Large intestine (tissue), 3 donors: ENCODE results near the gene WWC1. TPM values are rescaled to one million over a fixed set of nuclear protein-coding genes. Genes with fewer than 3 reads are reported as not detected.

ENCODE experiments used
- DNase-seq, 2 donors: peaks; one replicate each; pipeline versions ENCODE4 v3.0.0 to v3.0.0-alpha.2; 2013
- H3K27ac ChIP-seq: one replicate; pipeline ENCODE4 v1.5.1; 2013; ENCODE audit warnings: low read length
- H3K27me3 ChIP-seq: 2 replicates; pipeline ENCODE4 v1.6.1; 2013; ENCODE audit warnings: low read length; ENCODE audit not compliant: control insufficient read depth, insufficient read depth
- H3K36me3 ChIP-seq: 2 replicates; pipeline ENCODE4 v1.6.1; 2013; ENCODE audit warnings: low read length; ENCODE audit not compliant: control insufficient read depth, insufficient read depth
- H3K4me1 ChIP-seq: one replicate; pipeline ENCODE4 v1.6.1; 2013; ENCODE audit warnings: low read length; ENCODE audit not compliant: control insufficient read depth, insufficient read depth
- H3K4me3 ChIP-seq: one replicate; pipeline ENCODE4 v1.5.1; 2013; ENCODE audit warnings: low read length
- H3K9me3 ChIP-seq: one replicate; pipeline ENCODE4 v1.6.1; 2013; ENCODE audit warnings: mild to moderate bottlenecking, low read depth, low read length, moderate library complexity; ENCODE audit not compliant: control insufficient read depth
- WGBS: methylation state at CpG from one replicate; pipeline ENCODE4 v1.1.5; 2013; ENCODE audit warnings: low lambda C conversion rate; ENCODE audit not compliant: insufficient coverage; 5-methylcytosine and 5-hydroxymethylcytosine counted together
- polyA plus RNA-seq: library from polyadenylated mRNA; unstranded; fragments of 120-200 nt; gene quantifications from one replicate; pipeline ENCODE4 v1.2.1, GENCODE V29; 2013

WWC1 gene
- polyA plus RNA-seq, 1 donor = 28.6 TPM

GRCh38 chr5:168346417-168346816, 55.0 kb downstream of the WWC1 start:
- H3K9me3 ChIP-seq = no peaks in the 10 kb centered on the region
- H3K4me1 ChIP-seq = peaks cover 18% of the 10 kb centered on the region
- no CpG with 5 or more reads among the region's 3 CpGs for WGBS
- H3K4me3 ChIP-seq = no peak overlapping the region
- H3K36me3 ChIP-seq = no peaks in the 10 kb centered on the region
- no peak overlapping the region for H3K27ac ChIP-seq
- peak; percentile 49 to 72 for DNase-seq
- no peaks in the 10 kb centered on the region for H3K27me3 ChIP-seq

DNA sequence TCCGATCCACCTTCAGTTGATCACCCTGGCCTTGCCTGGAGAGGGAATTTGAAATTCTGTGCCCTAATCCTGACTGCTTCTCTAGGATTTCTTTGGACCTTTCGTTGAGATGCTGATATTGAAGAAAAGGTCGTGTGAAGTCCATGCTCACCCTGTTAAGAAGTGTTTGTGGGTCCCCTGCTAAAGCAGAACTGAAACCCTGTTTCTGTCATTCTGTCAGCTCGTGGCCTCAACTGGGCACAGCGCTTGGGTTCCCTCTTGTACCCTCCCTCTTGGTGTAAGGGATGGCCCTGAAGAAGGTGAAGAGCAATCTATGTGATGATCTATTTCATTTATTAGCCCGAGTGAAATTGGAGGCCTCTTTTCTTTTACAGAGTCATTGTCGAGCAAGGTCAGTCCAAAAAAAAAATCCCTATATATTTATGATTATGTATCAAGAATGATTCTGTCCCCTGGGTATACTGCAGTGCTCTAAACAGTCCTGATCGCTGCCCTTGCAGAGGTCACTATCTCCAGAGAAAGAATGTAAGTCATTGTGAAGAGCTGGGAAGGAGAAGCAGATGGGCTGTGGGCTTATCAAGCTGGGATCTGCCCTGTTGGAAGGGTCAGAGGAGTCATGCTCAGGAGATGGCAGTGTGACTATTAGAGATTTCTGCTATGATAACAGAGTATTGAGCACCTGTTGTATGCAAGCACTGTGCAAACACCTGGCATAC, 56.1 kb downstream of the WWC1 start:
- H3K4me1 ChIP-seq = peaks cover 18% of the 10 kb centered on the region
- H3K4me3 ChIP-seq = no peak overlapping the region
- no peaks in the 10 kb centered on the region for H3K27me3 ChIP-seq
- no CpG with 5 or more reads among the region's 8 CpGs for WGBS
- no peak for DNase-seq
- no peak overlapping the region for H3K27ac ChIP-seq
- no peaks in the 10 kb centered on the region for H3K36me3 ChIP-seq
- H3K9me3 ChIP-seq = no peaks in the 10 kb centered on the region

- Histone ChIP-seq H3K36me3 (no peaks in the 10 kb centered on the region), H3K27me3 (no peaks in the 10 kb centered on the region), H3K9me3 (no peaks in the 10 kb centered on the region), H3K4me3 (no peak overlapping the region), H3K27ac (no peak overlapping the region), H3K4me1 (peaks cover 18% of the 10 kb centered on the region)
- whole genome bisulfite sequencing = no CpG with 5 or more reads among the region's 5 CpGs
- no peak for DNase-seq
These were observed 56.6 kb downstream of the WWC1 start for GRCh38 chr5:168348084-168348414.

DNA sequence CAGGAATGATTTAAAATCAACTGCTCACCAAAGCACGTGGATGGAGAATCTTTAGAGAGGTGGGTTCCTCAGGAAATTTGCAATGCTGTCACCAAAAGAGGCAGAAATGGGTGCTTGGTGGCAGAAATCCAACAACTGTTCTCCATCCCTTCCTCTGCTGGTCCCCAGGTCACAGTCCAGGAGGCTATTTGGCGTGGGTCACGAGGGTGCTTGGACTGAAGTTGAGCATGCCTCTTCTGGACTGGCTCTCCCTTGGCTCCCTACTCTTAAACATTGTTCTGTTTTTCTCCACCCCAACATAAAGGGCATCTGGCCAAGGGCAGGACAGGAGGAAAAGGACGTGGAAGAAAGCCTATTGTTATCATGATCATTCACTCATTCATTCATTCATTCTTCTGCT, 58.9 kb downstream of the WWC1 start:
- Histone ChIP-seq H3K27me3 (no peaks in the 10 kb centered on the region), H3K9me3 (no peaks in the 10 kb centered on the region), H3K27ac (no peak overlapping the region), H3K36me3 (peaks cover 3% of the 10 kb centered on the region), H3K4me1 (peaks cover 18% of the 10 kb centered on the region), H3K4me3 (no peak overlapping the region)
- DNase-seq = no peak
- WGBS = no CpG with 5 or more reads among the region's 4 CpGs

DNA sequence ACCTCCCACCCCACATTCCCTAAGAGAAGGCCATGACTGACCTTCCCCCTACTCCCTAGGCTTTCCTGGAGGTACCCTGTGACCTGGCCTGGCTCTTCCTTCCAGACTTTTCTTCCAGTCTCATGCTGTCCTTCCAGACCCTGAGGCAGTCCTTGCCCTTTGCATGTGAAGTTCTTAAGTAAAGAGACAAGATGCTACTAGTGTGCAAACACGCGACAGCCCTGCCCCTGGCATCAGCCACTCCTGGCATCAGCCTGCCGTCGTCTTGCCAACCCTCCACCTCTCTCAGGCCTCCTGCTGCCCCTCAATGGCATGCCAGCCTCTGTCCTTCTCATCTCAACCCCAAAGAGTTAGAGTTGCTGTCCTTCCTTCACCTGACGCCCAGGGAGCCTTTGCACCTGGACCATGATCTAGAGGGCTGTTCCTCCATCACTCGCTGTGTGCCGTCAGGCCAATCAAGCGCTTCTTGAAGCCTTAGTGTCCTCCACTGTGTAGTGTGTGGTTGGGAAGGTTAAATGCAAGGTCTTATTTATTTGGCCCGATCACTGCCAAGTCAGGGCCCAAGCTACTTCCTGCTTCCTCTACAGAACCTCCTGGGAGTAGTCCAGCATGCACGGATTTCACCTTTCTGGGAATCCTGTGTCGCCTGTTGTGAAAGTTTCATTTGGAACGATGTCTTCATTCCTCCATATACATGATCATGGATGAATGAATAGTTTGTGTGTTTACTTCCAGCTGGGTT, 61.9 kb downstream of the WWC1 start:
- Histone ChIP-seq H3K9me3 (no peaks in the 10 kb centered on the region), H3K27ac (no peak overlapping the region), H3K36me3 (peaks cover 3% of the 10 kb centered on the region), H3K4me3 (no peak overlapping the region), H3K4me1 (peaks cover 7% of the 10 kb centered on the region), H3K27me3 (no peaks in the 10 kb centered on the region)
- 90% methylated on average over 2 of the region's 12 CpGs for WGBS
- no peak for DNase-seq

DNA sequence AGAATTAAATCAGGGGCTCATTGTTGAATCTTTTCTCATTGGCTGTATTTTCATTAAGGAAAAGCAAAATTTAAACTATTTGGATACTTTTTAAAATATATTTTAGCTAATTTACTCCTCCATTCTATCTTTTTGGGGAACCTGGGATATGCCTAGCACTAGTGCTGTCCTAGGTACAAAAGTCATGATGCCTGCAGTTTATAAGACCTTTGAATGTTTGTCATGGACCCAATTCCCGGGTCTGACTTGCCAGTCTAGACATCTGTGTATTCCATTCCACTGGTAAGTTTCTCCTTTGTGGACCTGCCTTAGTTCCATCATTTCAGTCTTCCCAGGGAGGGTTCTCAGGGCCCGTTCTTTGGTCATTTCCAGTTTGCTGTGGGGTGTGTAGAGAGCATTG, 63.0 kb downstream of the WWC1 start:
- Histone ChIP-seq H3K9me3 (no peaks in the 10 kb centered on the region), H3K4me1 (peaks cover 7% of the 10 kb centered on the region), H3K36me3 (peaks cover 3% of the 10 kb centered on the region), H3K27ac (no peak overlapping the region), H3K27me3 (no peaks in the 10 kb centered on the region), H3K4me3 (no peak overlapping the region)
- WGBS = no CpG with 5 or more reads among the region's 2 CpGs
- DNase-seq = no peak

DNA sequence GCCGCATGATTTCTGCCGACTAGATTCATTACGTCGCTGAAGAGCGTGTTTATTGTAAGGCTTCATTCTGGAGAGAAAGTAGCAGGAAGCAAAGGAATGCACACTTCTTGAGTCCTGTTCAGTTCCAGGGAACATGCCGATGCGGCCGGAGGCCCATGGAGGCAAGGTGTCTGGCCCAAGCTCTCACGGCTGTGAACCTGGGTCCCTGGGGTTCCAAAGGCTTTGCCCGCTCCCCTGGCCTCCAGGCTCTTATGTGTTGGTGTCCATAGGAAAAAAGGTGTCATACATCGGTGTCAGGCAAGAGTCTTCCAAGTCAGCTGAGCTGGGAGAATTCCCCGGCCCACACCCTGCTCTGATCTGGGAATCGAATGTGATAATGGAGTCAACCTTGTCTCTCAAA, 64.7 kb downstream of the WWC1 start:
- H3K27me3 ChIP-seq = no peaks in the 10 kb centered on the region
- H3K9me3 ChIP-seq = no peaks in the 10 kb centered on the region
- no CpG with 5 or more reads among the region's 13 CpGs for WGBS
- no peak overlapping the region for H3K4me3 ChIP-seq
- no peak overlapping the region for H3K27ac ChIP-seq
- DNase-seq = no peak
- no peaks in the 10 kb centered on the region for H3K4me1 ChIP-seq
- H3K36me3 ChIP-seq = peaks cover 3% of the 10 kb centered on the region

- peaks cover 3% of the 10 kb centered on the region for H3K36me3 ChIP-seq
- no peaks in the 10 kb centered on the region for H3K9me3 ChIP-seq
- H3K4me3 ChIP-seq = no peak overlapping the region
- H3K27me3 ChIP-seq = no peaks in the 10 kb centered on the region
- no peaks in the 10 kb centered on the region for H3K4me1 ChIP-seq
- no CpG with 5 or more reads among the region's 4 CpGs for WGBS
- H3K27ac ChIP-seq = no peak overlapping the region
- no peak for DNase-seq
These were observed 65.1 kb downstream of the WWC1 start for GRCh38 chr5:168356592-168356991.

DNA sequence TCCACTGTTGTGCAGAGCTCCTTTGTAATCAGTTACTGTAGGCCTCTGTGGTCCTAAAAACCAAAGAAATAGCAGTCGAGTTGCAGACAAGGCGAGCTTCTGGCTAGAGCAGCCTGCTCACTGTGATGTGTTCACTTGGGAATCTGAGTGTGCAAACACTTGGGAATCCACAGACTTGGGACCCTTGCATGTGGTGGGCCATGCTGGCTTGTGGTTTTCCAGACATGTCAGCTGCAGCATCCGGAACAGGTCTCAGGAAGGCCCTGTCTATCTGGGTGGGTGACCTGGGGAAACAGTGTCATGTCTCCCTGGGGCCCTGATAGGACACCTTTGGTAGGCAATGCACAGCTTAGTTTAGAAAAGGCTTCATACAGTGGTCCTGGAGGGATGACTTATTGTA, 66.4 kb downstream of the WWC1 start:
- H3K36me3 ChIP-seq = peaks cover 3% of the 10 kb centered on the region
- H3K4me3 ChIP-seq = no peak overlapping the region
- no peaks in the 10 kb centered on the region for H3K27me3 ChIP-seq
- no peaks in the 10 kb centered on the region for H3K9me3 ChIP-seq
- peaks cover 11% of the 10 kb centered on the region for H3K4me1 ChIP-seq
- DNase-seq = no peak
- no CpG with 5 or more reads among the region's 3 CpGs for WGBS
- H3K27ac ChIP-seq = no peak overlapping the region

DNA sequence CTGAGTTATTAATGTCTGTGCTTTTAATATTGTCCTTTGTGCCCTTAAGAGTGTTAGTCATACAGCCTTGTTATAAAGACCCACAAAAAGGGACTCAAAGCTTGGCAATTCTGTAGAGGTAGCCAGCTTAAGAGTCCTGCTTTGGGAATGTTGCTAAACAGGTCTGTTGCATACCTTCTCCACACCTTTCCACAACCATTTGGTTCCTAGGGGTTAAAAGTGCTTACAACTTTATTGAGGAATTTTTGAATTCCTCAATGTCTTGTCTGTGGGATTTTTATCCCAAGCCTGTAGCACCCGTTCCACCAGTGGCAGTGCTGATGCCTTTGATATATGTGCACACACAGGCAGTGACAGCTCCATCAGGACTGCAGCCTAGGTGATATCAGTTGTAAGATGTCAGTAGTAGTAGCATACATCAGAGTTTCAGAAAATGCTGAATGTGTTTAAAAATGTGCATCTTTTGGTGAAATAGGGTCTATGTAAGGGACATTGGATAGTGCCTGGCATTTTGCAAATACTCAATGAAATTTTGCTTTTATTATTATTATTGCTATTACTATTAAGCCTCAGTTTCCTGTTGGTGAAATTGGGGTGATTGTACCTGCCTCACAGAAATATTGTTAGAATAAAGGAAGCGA, 68.5 kb downstream of the WWC1 start:
- Histone ChIP-seq H3K27ac (no peak overlapping the region), H3K27me3 (no peaks in the 10 kb centered on the region), H3K4me3 (no peak overlapping the region), H3K36me3 (no peaks in the 10 kb centered on the region), H3K4me1 (peaks cover 21% of the 10 kb centered on the region), H3K9me3 (no peaks in the 10 kb centered on the region)
- no peak for DNase-seq
- no CpG with 5 or more reads among the region's 2 CpGs for WGBS
